ENCODE data around the gene OR10A3.
A peak's percentile ranks its signal among the peaks of the same experiment; 100 is the strongest.

- no peak for TF ChIP-seq EZH2 (IDR thresholded peaks at IDR 0.05)
- TF ChIP-seq POLR2AphosphoS5 (IDR thresholded peaks at IDR 0.05; ENCODE audit: borderline replicate concordance, low read depth, low read length) = peak; percentile 23; the same call in 1 of the 2 replicates
Measured at GRCh38 chr11:7890417-7891172, 50.9 kb downstream of the OR10A3 start.
